Measurements from ENCODE around the gene KRTAP5-3. TPM values are rescaled to one million over a fixed set of nuclear protein-coding genes. Genes with fewer than 3 reads are reported as not detected.
"Not testable (repeated sequence)": the region's sequence is repeated elsewhere in the genome, so short reads cannot be mapped to it uniquely, and the experiment has no call there.

The KRTAP5-3 gene
- polyA plus RNA-seq, 1 donor from 2014 or later = not detected

GRCh38 chr11:1597331-1597993 lies 10.8 kb downstream of the KRTAP5-3 start:
- Histone ChIP-seq H3K4me2 (ENCODE audit: low read length) (no peak overlapping the region), H3K36me3 (ENCODE audit: insufficient read depth, low read length) (no peaks in the 10 kb centered on the region), H3K27me3 (ENCODE audit: insufficient read depth, low read depth, low read length) (no peaks in the 10 kb centered on the region), H3K9me2 (ENCODE audit: insufficient read depth, low read length) (no peaks in the 10 kb centered on the region), H3K9me3 (ENCODE audit: low read length) (no peaks in the 10 kb centered on the region), H3F3A (ENCODE audit: insufficient read depth, low read length, poor library complexity, severe bottlenecking) (no peaks in the 10 kb centered on the region), H3K4me3 (ENCODE audit: low read length) (no peak overlapping the region), H2AFZ (ENCODE audit: low read depth, low read length) (no peak overlapping the region), H4K20me1 (ENCODE audit: insufficient read depth) (no peaks in the 10 kb centered on the region), H3K27ac (ENCODE audit: low read length) (no peak overlapping the region), H3K9ac (ENCODE audit: low read length) (no peak overlapping the region), H3K79me2 (replicated peaks; ENCODE audit: insufficient read depth, low read length) (no peaks in the 10 kb centered on the region)
- TF ChIP-seq RAD21 (conservative IDR thresholded peaks at IDR 0.05) (no peak), REST (IDR thresholded peaks at IDR 0.05; ENCODE audit: borderline replicate concordance) (no peak), POLR2AphosphoS5 (IDR thresholded peaks at IDR 0.05) (no peak), SMC3 (conservative IDR thresholded peaks at IDR 0.05; ENCODE audit: poor library complexity) (no peak), EZH2 (IDR thresholded peaks at IDR 0.05; ENCODE audit: borderline replicate concordance, insufficient read depth, low read length, poor library complexity, severe bottlenecking) (no peak), CTCF (IDR thresholded peaks at IDR 0.05; ENCODE audit: poor library complexity, severe bottlenecking) (no peak), EP300 (conservative IDR thresholded peaks at IDR 0.05; ENCODE audit: poor library complexity, severe bottlenecking) (no peak), MXI1 (conservative IDR thresholded peaks at IDR 0.05; ENCODE audit: poor library complexity, severe bottlenecking) (no peak), TAF1 (IDR thresholded peaks at IDR 0.05; ENCODE audit: low read depth) (no peak)

- H3K9ac ChIP-seq (ENCODE audit: low read length); H3K9me3 ChIP-seq (ENCODE audit: low read length); H3F3A ChIP-seq (ENCODE audit: insufficient read depth, low read length, poor library complexity, severe bottlenecking); H3K9me2 ChIP-seq (ENCODE audit: insufficient read depth, low read length); H3K27me3 ChIP-seq (ENCODE audit: insufficient read depth, low read depth, low read length); H3K79me2 ChIP-seq (replicated peaks; ENCODE audit: insufficient read depth, low read length); H3K36me3 ChIP-seq (ENCODE audit: insufficient read depth, low read length); H3K4me2 ChIP-seq (ENCODE audit: low read length); H3K27ac ChIP-seq (ENCODE audit: low read length); H3K4me3 ChIP-seq (ENCODE audit: low read length); H4K20me1 ChIP-seq (ENCODE audit: insufficient read depth); H2AFZ ChIP-seq (ENCODE audit: low read depth, low read length): not testable (repeated sequence)
These were observed 11.6 kb downstream of the KRTAP5-3 start for GRCh38 chr11:1596576-1597121.
